ENCODE results near the gene ZSWIM5. TPM values are rescaled to one million over a fixed set of nuclear protein-coding genes. Genes with fewer than 3 reads are reported as not detected.
"Not testable (repeated sequence)": the region's sequence is repeated elsewhere in the genome, so short reads cannot be mapped to it uniquely, and the experiment has no call there.

Gene ZSWIM5
- total RNA-seq, 3 donors from 2014 or later: 1.6 to 4.5 (median 3.3) TPM

DNA sequence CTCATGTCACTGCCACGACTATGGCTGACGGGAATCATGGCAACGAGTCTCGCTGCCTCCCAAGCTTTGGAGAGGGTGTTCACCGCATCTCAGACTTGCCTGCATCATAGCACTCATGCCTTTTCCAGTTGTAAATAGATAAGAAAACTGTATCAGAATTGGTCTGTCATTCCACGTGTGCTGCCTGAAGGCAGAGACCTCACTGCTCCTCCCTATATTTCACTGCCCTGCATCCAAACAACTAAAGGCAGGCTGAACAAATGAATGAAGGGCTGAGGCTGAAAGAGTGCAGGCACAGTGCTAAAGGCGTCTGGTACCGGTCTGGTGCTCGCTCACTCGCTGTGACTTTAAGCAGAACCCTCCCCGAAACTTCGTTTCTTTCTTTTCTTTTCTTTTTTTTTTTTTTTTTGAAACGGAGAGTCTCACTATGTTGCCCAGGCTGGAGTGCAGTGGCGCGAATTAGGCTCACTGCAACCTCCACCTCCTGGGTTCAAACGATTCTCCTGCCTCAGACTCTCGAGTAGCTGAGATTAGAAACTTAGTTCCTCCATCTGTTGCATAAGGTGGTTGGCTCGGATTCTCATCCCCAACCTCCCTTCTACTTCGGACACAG, 220.6 kb downstream of the ZSWIM5 start:
- no peak for DNase-seq (ENCODE audit: low spot score in 2 of 2)
- Histone ChIP-seq H3K9me3 (no peaks in the 10 kb centered on the region), H3K4me1 (peaks cover 5 to 9% of the 10 kb centered on the region in 2 donors), H3K4me3 (peak overlapping the region; percentile 52 to 80 (median 79)), H3K27ac (peak overlapping the region; percentile 41 to 62), H3K27me3 (no peaks in the 10 kb centered on the region), H3K36me3 (no peaks in the 10 kb centered on the region)
- no peak for TF ChIP-seq POLR2A (IDR thresholded peaks at IDR 0.05)
- TF ChIP-seq POLR2AphosphoS5 (IDR thresholded peaks at IDR 0.05): no peak
- no peak for TF ChIP-seq CTCF (IDR thresholded peaks at IDR 0.05)
- intact Hi-C loops (cut with DNase I; ENCODE audit: low total_unique reads): no loop called here

- H3K4me3 ChIP-seq; H3K27me3 ChIP-seq; H3K4me1 ChIP-seq; intact Hi-C loops (cut with DNase I; ENCODE audit: low total_unique reads); H3K9me3 ChIP-seq; H3K36me3 ChIP-seq; H3K27ac ChIP-seq; DNase-seq (ENCODE audit: low spot score in 2 of 2): not testable (repeated sequence)
Measured at GRCh38 chr1:44977372-44977771, 229.0 kb downstream of the ZSWIM5 start.

DNA sequence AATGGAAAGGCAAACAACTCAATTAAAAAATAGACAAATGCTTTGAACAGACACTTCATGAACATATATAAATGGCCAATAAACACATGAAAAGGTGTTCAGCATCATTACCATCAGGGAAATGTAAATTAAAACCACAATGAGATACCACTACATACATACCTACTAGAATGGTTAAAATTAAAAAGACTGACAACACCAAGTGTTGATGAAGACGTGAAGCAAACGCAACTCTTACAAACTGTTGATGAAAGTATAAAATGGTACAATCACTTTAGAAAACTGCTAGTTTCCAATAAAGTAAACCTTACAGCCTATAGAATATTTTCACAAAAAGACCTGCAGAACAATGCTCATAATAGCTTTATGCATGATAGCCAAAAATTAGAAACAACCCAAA, 230.2 kb downstream of the ZSWIM5 start:
- TF ChIP-seq CTCF (IDR thresholded peaks at IDR 0.05) (no peak), POLR2A (IDR thresholded peaks at IDR 0.05) (no peak), POLR2AphosphoS5 (IDR thresholded peaks at IDR 0.05) (no peak)
- Histone ChIP-seq H3K36me3 (no peaks in the 10 kb centered on the region), H3K27me3 (no peaks in the 10 kb centered on the region), H3K4me3 (no peak overlapping the region), H3K9me3 (no peaks in the 10 kb centered on the region), H3K4me1 (no peaks in the 10 kb centered on the region), H3K27ac (no peak overlapping the region)
- intact Hi-C loops (cut with DNase I; ENCODE audit: low total_unique reads): no loop called here
- DNase-seq (ENCODE audit: low spot score in 2 of 2): no peak

DNA sequence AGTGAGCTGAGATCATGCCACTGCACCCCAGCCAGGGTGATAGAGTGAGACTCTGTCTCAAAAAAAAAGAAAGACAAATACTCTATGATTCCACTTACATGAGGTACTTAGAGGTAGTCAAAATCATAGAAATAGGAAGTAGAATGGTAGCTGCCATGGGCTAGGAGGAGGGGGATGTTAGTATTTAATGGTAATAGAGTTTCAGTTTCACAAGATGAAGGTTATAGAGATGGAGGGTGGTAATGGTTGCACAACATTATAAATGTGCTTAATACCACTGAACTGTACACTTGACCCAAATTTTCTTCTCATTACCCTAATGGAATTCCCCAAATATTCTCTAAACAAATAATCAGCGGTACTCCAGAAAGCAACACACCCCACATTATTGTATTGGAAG, 232.8 kb downstream of the ZSWIM5 start:
- DNase-seq (ENCODE audit: low spot score in 2 of 2): no peak
- no peak for TF ChIP-seq POLR2AphosphoS5 (IDR thresholded peaks at IDR 0.05)
- TF ChIP-seq CTCF (IDR thresholded peaks at IDR 0.05): no peak
- no peak for TF ChIP-seq POLR2A (IDR thresholded peaks at IDR 0.05)
- Histone ChIP-seq H3K4me3 (no peak overlapping the region), H3K27ac (no peak overlapping the region), H3K27me3 (no peaks in the 10 kb centered on the region), H3K36me3 (no peaks in the 10 kb centered on the region), H3K4me1 (peaks cover 0 to 4% of the 10 kb centered on the region in 2 donors), H3K9me3 (no peaks in the 10 kb centered on the region)
- intact Hi-C loops (cut with DNase I; ENCODE audit: low total_unique reads): no loop called here

DNA sequence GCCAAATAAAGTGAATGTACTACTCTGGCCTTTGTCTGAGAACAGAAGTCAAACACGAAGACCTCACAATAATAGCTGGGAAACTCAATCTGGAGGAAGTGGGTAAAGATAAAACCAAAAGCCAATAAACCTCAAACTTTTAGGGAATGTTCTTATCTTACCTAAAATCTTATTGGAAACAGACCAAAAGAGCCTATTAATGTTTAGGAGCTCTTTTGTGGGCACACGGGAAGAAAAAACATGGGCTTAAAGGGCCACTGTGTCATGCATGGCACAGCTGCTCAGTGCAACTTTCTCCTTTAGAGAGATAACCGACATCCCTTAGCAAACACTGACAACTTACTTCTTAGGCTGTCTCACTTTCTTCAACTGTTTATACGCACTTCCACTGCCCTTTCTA, 236.1 kb downstream of the ZSWIM5 start:
- Histone ChIP-seq H3K4me1 (peaks cover 0 to 4% of the 10 kb centered on the region in 2 donors), H3K9me3 (no peaks in the 10 kb centered on the region), H3K27ac (no peak overlapping the region), H3K27me3 (no peaks in the 10 kb centered on the region), H3K36me3 (no peaks in the 10 kb centered on the region), H3K4me3 (no peak overlapping the region)
- intact Hi-C loops (cut with DNase I; ENCODE audit: low total_unique reads): no loop called here
- no peak for TF ChIP-seq CTCF (IDR thresholded peaks at IDR 0.05)
- TF ChIP-seq POLR2A (IDR thresholded peaks at IDR 0.05): no peak
- TF ChIP-seq POLR2AphosphoS5 (IDR thresholded peaks at IDR 0.05): no peak
- no peak for DNase-seq (ENCODE audit: low spot score in 2 of 2)

Other genes with a start within 250 kb of the ZSWIM5 start
- 10 to 100 TPM; 26.9 to 28.8 (median 28.8) TPM for gene EIF2B3, start 220.0 kb downstream of the ZSWIM5 start, total RNA-seq
- gene HECTD3, start 195.3 kb downstream of the ZSWIM5 start, total RNA-seq: 10 to 100 TPM; 32.8 to 45.8 (median 33.4) TPM
- gene UROD, start 194.4 kb downstream of the ZSWIM5 start, total RNA-seq: 100 to 1,000 TPM in 1 of 3 donors, 10 to 100 TPM in 2; 74.1 to 115 (median 77.1) TPM
- under 1 TPM in 1 of 3 donors, not detected in 2; 0.44 TPM for gene HPDL, start 120.3 kb upstream of the ZSWIM5 start, total RNA-seq
- 10 to 100 TPM in 2 of 3 donors, 1 to 10 TPM in 1; 8.6 to 21.2 (median 11.1) TPM for gene TOE1, start 133.6 kb upstream of the ZSWIM5 start, total RNA-seq
- gene MUTYH, start 133.8 kb upstream of the ZSWIM5 start, total RNA-seq: 10 to 100 TPM; 16.8 to 26.2 (median 25.8) TPM

All from breast epithelium (tissue), 4 donors.